ENCODE measurements around the gene PCDHGC3.

PCDHGC3 gene

DNA sequence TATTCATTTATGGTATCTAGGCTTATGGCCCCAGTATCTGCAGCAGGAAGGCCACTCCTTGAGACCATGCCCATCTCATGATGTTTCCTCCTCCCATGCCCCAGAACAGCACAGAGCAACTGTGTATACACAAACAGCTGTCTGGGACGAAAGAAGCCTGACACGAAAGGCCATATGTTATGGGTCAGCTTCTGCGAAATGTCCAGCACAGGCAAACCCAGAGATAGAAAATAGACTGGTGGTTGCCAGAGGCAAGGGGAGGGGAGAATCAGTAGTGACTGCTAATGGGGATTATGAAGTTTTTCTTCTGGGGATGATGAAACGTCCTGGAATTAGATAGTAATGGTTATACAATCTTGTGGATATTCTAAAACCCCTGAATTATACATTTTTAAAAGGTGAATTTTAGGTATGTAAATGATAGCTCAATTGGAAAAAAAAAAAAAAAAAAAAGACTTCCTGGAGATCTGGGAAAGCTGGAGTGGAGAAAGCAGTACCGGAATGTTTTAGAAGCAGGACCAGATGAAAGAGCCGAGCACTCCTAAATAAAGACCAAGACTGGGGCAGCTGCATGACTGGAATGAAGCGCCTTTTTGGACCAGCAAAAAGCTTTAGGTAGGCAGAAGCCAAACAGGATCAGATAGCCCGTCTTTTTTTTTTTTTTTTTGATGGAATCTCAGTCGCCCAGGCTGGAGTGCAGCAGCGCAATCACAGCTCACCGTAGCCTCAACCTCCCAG, 42.3 kb downstream of the PCDHGC3 start:
- DNase-seq (ENCODE audit: low read depth) = peak; percentile 59
- H3K4me3 ChIP-seq (ENCODE audit: low read length) = no peak overlapping the region
- TF ChIP-seq, protein P1, sequence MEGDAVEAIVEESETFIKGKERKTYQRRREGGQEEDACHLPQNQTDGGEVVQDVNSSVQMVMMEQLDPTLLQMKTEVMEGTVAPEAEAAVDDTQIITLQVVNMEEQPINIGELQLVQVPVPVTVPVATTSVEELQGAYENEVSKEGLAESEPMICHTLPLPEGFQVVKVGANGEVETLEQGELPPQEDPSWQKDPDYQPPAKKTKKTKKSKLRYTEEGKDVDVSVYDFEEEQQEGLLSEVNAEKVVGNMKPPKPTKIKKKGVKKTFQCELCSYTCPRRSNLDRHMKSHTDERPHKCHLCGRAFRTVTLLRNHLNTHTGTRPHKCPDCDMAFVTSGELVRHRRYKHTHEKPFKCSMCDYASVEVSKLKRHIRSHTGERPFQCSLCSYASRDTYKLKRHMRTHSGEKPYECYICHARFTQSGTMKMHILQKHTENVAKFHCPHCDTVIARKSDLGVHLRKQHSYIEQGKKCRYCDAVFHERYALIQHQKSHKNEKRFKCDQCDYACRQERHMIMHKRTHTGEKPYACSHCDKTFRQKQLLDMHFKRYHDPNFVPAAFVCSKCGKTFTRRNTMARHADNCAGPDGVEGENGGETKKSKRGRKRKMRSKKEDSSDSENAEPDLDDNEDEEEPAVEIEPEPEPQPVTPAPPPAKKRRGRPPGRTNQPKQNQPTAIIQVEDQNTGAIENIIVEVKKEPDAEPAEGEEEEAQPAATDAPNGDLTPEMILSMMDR (conservative IDR thresholded peaks at IDR 0.05; ENCODE audit: low read length) = no peak

DNA sequence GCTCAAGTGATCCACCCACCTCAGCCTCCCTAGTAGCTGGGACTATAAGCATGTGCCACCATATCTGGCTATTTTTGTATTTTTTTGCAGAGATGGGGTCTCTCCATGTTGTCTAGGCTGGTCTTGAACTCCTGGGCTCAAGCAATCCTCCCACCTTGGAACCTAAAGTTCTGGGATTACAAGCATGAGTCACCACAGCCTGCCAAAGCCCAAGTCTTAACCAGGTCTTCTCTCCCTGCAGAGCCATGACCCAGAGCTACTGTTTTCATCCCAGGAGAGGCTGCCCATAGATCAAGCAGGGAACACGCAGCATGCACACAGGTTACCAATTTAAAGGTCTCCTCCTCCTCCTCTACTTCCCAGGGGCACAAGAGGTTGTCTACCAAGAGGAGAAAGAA, 42.9 kb downstream of the PCDHGC3 start:
- no peak for DNase-seq (ENCODE audit: low read depth)
- no peak overlapping the region for H3K4me3 ChIP-seq (ENCODE audit: low read length)
- TF ChIP-seq, protein P1 (conservative IDR thresholded peaks at IDR 0.05; ENCODE audit: low read length) = no peak

DNA sequence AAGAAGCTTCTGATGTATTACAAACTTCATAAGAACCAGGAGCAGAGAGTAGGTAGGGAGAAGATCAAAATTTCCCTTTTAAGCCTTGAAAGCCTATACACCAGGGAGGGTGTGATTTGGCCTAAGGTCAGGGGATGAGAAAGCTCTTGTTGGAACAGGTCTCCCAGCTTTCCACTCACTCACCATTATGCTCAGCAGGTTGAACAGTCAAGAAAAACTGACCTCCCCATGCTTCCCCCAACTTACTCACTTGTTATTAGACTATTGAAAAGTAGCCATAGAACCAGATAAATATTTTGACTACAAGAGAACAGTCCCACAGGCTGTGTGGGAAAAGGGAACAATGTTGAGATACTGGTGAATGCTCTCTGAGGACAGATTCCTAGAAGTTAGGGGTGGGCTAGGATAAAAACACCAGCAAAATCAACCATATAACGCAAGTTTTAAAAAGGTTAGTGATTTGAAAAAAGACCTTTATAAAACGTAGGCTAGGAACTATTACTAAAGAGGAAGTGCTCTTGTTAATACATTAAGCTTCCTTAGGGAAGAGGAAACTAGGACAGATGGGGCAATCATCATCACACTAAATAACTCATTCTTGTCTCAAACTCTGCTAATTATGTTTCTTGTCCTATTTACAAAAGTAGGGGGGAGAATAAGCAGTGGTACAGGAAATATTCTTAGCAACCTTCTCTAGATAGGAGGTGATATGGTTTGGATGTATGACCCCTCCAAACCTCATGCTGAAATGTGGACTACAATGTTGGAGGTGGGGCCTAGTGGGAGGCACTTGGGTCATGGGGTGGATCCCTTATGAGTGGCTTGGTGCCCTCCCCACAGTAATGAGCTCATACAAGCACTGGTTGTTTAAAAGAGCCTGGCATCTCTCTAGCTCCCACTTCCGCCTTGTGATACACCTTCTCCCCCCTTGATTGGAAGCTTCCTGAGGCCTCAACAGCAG, 44.1 kb downstream of the PCDHGC3 start:
- DNase-seq (ENCODE audit: low read depth) = no peak
- TF ChIP-seq, protein P1 (conservative IDR thresholded peaks at IDR 0.05; ENCODE audit: low read length) = no peak
- H3K4me3 ChIP-seq (ENCODE audit: low read length) = no peak overlapping the region

DNA sequence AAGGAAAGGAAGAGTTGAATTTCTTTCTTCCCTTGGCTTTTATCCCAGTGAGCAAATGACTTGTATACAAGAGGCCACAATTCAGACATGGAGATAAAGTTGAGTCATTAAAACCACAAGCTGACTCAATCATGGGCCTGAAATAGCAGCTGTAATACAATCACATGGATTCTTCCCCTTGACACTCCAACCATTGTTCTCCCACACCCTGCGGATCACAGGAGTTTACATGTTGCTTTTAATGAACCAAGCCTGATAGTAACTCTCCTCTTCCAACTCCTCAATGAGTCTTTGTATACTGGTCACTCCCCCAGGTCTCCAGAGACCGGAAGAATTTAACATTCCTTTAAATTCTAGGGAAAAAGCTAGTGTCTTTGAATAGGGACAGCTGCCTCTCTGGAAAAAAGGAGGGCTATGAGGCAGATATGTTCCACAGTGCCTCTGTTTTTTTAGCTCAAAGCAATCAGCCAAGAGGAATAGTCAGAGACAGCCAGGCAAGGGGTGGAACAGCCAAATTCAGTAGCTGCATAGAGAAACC, 45.5 kb downstream of the PCDHGC3 start:
- peak; percentile 99 for DNase-seq (ENCODE audit: low read depth)
- no peak overlapping the region for H3K4me3 ChIP-seq (ENCODE audit: low read length)
- TF ChIP-seq, protein P1 (conservative IDR thresholded peaks at IDR 0.05; ENCODE audit: low read length) = no peak

DNA sequence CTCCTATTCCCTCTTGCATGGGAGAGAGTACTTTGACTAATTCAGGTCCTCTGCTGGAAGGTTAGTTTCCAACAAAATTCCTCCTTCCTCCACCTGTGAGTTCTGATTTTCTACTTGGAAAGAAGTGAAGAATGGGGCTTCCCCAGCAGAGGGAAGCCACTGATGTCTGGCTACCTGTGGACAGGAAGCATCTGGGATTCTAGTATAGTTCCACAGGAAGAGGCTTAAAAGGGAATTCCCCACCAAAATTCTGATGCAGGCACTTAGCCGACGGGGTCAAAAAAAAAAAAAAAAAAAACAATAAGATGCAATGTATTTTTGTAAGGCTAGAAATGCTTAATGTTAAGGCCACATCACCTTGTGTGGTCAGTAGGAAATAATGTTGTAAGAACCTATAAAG, 46.5 kb downstream of the PCDHGC3 start:
- TF ChIP-seq, protein P1 (conservative IDR thresholded peaks at IDR 0.05; ENCODE audit: low read length) = no peak
- H3K4me3 ChIP-seq (ENCODE audit: low read length) = no peak overlapping the region
- no peak for DNase-seq (ENCODE audit: low read depth)

DNA sequence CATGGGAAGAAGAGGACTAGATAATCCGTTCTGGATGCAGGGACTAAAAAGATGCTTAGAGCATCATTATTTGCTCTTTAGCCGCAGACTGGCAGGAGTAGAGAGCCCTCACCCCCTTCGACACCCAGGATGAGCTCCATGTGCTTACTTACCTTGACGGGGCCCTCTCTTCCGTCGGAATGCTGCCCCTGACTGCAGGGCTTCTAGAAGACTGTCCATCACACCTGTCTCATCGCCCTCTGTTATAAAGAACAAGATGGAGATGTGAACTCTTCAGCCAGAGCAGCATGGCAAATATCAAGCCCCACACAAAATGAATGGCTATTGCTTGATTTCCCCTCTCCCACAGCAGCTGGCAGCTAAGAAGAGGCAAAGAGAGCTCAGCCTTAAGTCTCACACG, 48.2 kb downstream of the PCDHGC3 start:
- TF ChIP-seq, protein P1 (conservative IDR thresholded peaks at IDR 0.05; ENCODE audit: low read length) = no peak
- no peak overlapping the region for H3K4me3 ChIP-seq (ENCODE audit: low read length)
- no peak for DNase-seq (ENCODE audit: low read depth)
